ENCODE measurements around the gene ARID3A.

DNA sequence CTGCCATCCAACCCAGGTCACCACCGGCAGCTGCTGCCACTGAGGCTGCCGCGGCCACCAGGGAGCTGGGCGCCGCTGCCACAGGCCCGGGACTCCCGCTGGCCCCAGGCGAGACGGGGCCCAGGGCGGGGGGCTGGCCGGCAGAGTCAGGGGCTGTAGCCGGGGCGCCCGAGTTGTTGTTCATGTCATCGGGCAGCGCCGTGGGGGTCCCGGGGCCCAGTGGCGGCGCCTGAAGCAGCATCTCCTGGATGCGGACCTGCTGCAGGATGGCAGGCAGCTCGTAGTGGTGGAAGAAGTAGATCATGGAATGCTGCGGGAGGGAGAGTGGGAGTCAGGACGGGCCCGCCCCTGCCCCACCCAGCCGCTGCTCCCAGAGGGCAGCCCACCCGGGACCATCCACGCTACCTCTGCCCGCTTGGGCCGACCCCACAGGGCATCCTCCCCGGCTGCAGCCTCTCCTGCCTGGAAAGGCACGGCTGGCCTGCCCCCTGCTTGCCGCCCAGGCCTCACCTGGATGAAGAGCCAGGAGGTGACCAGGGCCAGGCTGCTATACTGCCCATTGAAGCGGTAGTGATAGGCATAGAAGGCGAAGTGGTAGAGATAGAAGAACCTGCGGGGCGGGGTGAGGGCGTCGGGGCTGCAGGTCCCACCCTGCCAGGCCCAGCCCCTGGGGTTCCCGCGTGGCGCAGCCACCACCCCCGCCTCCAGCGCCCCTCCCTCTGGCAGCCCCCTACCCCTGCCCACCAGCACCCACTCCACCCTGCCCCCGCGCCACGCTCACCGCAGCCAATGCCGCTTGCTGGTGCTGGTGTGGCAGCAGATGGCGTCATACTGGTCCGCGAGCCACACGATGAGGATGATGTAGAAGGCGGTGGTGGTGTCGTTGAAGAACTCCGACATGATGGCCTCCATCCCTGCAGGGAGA is 85.0 kb downstream of the ARID3A start:
- TF ChIP-seq, protein P1, sequence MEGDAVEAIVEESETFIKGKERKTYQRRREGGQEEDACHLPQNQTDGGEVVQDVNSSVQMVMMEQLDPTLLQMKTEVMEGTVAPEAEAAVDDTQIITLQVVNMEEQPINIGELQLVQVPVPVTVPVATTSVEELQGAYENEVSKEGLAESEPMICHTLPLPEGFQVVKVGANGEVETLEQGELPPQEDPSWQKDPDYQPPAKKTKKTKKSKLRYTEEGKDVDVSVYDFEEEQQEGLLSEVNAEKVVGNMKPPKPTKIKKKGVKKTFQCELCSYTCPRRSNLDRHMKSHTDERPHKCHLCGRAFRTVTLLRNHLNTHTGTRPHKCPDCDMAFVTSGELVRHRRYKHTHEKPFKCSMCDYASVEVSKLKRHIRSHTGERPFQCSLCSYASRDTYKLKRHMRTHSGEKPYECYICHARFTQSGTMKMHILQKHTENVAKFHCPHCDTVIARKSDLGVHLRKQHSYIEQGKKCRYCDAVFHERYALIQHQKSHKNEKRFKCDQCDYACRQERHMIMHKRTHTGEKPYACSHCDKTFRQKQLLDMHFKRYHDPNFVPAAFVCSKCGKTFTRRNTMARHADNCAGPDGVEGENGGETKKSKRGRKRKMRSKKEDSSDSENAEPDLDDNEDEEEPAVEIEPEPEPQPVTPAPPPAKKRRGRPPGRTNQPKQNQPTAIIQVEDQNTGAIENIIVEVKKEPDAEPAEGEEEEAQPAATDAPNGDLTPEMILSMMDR (IDR thresholded peaks at IDR 0.05): no peak
- TF ChIP-seq POLR2A (IDR thresholded peaks at IDR 0.05): no peak
